WERI-Rb-1 (cell line): ENCODE results near the gene ADAM8.

Experiments
- DNase-seq: peaks from one replicate; pipeline ENCODE4 v3.0.0-alpha.2; 2020
- H3K27ac ChIP-seq: fragments of 250-450 bp; sonication (Bioruptor Pico); 2 replicates; pipeline ENCODE4 v1.5.1; 2020; ENCODE audit warnings: mild to moderate bottlenecking, moderate library complexity
- H3K27me3 ChIP-seq: fragments of 250-450 bp; sonication (Bioruptor Pico); 2 replicates; pipeline ENCODE4 v1.5.1; 2021; ENCODE audit warnings: mild to moderate bottlenecking, low read depth, moderate library complexity; ENCODE audit not compliant: insufficient read depth, severe bottlenecking
- H3K36me3 ChIP-seq: fragments of 250-450 bp; sonication (Bioruptor Pico); 2 replicates; pipeline ENCODE4 v1.5.1; 2020; ENCODE audit warnings: mild to moderate bottlenecking, moderate library complexity
- H3K4me3 ChIP-seq: 2 replicates; pipeline ENCODE4 v1.5.1; 2011; ENCODE audit warnings: low read depth, mild to moderate bottlenecking, control low read depth, low read length
- H3K9me3 ChIP-seq: fragments of 250-450 bp; sonication (Bioruptor Pico); 2 replicates; pipeline ENCODE4 v1.5.1; 2021; ENCODE audit warnings: mild to moderate bottlenecking, moderate library complexity; ENCODE audit not compliant: severe bottlenecking
- TF ChIP-seq, protein P1 (sequence below): IDR thresholded peaks from 2 replicates; pipeline ENCODE4 v1.5.1; 2011; ENCODE audit warnings: low read depth, mild to moderate bottlenecking, control low read depth, inconsistent platforms, low read length

The ADAM8 gene

DNA sequence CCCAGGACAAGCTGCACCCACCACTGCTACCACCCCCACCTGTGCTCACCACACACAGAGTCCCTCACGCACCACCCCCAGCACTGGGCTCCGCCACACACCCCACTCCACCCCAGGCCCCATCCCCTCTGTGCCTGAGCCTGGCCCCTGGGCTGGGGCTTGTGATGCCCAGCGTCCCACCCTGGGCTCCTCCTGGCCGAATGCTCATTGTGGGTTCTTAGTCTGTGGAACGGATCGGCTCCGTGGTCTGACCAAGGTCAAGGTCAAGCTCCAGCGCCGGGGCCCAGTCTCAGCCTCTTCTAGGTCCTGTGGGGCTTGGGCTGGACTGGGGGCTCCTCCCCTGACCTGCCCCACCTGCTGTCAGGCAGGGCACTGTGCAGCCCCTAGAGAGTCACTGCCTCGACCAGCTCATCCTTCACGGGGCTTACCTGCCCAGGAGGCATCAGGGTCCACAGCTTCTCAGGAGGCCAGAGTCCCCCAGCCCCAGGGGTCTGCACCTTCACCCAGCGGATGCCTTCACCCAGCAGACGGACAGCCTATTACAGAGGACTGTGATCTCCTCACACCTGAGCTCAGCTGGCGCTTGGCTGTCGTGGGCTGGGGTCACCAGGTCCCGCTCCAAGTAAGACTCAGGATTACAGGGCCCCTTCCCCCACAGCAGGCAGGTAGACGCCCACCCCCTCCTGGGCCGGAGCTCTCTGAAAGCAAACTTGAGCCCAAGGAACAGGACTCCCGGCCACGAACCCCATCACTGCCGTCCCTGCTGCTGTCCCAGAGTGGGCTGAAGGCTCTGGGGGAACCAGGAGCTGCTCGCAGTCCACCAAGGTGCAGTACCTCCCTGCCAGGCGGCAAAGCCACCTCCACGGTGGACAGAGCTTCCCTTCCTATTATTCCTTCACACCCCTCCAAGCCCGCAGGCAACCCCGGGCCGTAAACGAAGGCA is 61.9 kb downstream of the ADAM8 start:
- H3K4me3 ChIP-seq, result no peak overlapping the region
- no peaks in the 10 kb centered on the region for H3K36me3 ChIP-seq
- H3K9me3 ChIP-seq, result no peaks in the 10 kb centered on the region
- TF ChIP-seq, protein P1, sequence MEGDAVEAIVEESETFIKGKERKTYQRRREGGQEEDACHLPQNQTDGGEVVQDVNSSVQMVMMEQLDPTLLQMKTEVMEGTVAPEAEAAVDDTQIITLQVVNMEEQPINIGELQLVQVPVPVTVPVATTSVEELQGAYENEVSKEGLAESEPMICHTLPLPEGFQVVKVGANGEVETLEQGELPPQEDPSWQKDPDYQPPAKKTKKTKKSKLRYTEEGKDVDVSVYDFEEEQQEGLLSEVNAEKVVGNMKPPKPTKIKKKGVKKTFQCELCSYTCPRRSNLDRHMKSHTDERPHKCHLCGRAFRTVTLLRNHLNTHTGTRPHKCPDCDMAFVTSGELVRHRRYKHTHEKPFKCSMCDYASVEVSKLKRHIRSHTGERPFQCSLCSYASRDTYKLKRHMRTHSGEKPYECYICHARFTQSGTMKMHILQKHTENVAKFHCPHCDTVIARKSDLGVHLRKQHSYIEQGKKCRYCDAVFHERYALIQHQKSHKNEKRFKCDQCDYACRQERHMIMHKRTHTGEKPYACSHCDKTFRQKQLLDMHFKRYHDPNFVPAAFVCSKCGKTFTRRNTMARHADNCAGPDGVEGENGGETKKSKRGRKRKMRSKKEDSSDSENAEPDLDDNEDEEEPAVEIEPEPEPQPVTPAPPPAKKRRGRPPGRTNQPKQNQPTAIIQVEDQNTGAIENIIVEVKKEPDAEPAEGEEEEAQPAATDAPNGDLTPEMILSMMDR, result no peak
- DNase-seq, result no peak
- no peaks in the 10 kb centered on the region for H3K27me3 ChIP-seq
- H3K27ac ChIP-seq, result no peak overlapping the region

DNA sequence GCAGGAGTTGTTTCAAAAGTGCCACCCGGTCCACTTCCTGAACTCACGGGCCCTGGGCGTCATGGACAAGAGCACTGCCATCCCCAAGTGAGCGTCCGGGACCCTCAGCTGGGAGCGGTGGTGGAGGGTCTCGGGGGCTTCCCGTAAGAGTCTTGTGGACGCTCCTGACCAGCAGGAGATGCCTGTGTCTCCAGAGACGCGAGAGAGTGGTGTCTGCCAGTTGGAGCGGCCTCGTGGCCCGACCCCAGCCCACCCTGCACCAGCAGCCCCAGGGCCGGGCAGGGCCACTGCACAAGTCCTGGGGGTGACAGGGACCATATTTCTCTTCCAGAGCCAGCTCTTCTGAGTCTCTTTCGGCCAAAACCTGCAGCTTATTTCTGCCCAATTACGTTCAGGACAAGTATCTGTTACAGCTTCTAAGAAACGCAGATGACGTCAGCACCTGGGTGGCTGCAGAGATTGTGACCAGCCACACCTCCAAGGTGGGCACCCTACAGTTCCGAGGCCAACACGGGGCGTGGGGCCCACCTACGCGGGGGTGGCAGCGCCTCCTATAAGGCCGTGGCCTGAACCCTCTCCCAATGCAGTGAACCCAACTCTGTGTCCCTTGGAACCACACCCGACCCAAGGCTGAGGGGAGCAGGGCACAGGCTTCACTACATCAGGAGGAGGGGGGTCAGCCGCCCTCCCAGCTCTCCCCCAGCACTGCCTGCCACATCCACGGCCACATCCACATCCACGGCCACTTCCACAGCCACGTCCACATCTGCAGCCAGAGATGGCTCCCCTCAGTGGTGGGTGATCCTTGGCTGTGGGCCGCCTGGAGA is 62.8 kb downstream of the ADAM8 start:
- Histone ChIP-seq H3K4me3 (no peak overlapping the region), H3K27me3 (no peaks in the 10 kb centered on the region), H3K9me3 (no peaks in the 10 kb centered on the region), H3K27ac (no peak overlapping the region), H3K36me3 (no peaks in the 10 kb centered on the region)
- TF ChIP-seq, protein P1, result no peak
- no peak for DNase-seq

DNA sequence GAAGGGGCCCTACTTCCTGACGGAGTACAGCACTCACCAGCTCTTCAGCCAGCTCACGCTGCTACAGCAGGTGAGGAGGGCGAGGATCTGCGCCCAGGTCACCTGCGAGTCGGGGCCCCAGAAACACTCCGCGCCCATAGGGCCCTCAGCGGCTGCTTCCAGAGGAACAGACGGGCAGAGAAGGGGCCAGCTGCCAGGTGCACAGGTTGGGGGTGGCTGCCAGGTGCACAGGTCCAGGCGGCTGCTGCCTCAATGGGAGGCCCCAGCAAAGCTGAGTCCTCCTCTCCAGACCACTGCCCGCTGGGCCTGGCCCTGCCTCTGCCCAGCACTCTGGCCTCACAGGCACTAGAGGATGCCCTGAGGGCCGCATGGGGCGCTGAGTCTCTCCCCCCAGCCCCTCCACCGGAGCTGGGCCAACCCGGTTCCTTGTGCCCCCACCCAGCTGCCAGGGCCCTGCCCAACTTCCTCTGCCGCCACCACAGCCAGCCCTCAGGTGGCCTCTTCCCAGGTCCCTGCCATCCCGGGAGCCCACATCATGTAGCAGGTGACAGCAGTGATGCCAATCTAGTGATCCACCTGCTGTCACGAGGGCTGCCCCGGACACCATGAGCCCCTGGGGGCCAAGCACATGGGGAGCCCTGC is 63.7 kb downstream of the ADAM8 start:
- Histone ChIP-seq H3K27ac (no peak overlapping the region), H3K4me3 (no peak overlapping the region), H3K9me3 (no peaks in the 10 kb centered on the region), H3K36me3 (no peaks in the 10 kb centered on the region), H3K27me3 (no peaks in the 10 kb centered on the region)
- DNase-seq, result no peak
- TF ChIP-seq, protein P1, result no peak
